Spleen (tissue), 11 donors: ENCODE results near the gene COL27A1. TPM values are rescaled to one million over a fixed set of nuclear protein-coding genes. Genes with fewer than 3 reads are reported as not detected.
A peak's percentile ranks its signal among the peaks of the same experiment; 100 is the strongest.
"Not testable (repeated sequence)": the region's sequence is repeated elsewhere in the genome, so short reads cannot be mapped to it uniquely, and the experiment has no call there.

Experiments
- DNase-seq: peaks from one replicate; pipeline ENCODE4 v3.0.0-alpha.2; 2020
- H3K27ac ChIP-seq, 8 donors: fragments of 200-600 bp; sonication (generic) in 7 of 8; 1 replicate in 4 of 8; 2 replicates in 4 of 8; pipeline versions ENCODE4 v1.5.0 to v1.8.0; 2016 to 2021; ENCODE audit warnings: inconsistent platforms in 4 of 8, mild to moderate bottlenecking in 4 of 8, moderate library complexity in 1 of 8
- H3K27me3 ChIP-seq, 7 donors: fragments of 200-600 bp; sonication (generic) in 6 of 7; replicated peaks in 1 of 7; 1 replicate in 4 of 7; 2 replicates in 3 of 7; pipeline versions ENCODE4 v1.5.0 to v1.8.0; 2016 to 2021; ENCODE audit warnings: inconsistent platforms in 3 of 7, mild to moderate bottlenecking in 1 of 7
- H3K36me3 ChIP-seq, 6 donors: fragments of 200-600 bp; sonication (generic) in 5 of 6; 1 replicate in 4 of 6; 2 replicates in 2 of 6; pipeline versions ENCODE4 v1.5.0 to v1.8.0; 2016 to 2021; ENCODE audit warnings: inconsistent platforms in 2 of 6
- H3K4me1 ChIP-seq, 6 donors: fragments of 200-600 bp; sonication (generic) in 5 of 6; 1 replicate in 3 of 6; 2 replicates in 3 of 6; pipeline versions ENCODE4 v1.5.0 to v1.8.0; 2016 to 2021; ENCODE audit warnings: inconsistent platforms in 3 of 6
- H3K4me3 ChIP-seq, 8 donors: fragments of 200-600 bp; sonication (generic) in 7 of 8; 1 replicate in 4 of 8; 2 replicates in 4 of 8; pipeline versions ENCODE4 v1.5.0 to v1.8.0; 2016 to 2021; ENCODE audit warnings: inconsistent platforms in 4 of 8, mild to moderate bottlenecking in 4 of 8, moderate library complexity in 2 of 8
- H3K9me3 ChIP-seq, 8 donors: fragments of 200-600 bp; sonication (generic) in 7 of 8; 1 replicate in 4 of 8; 2 replicates in 4 of 8; pipeline versions ENCODE4 v1.5.0 to v1.8.0; 2016 to 2021; ENCODE audit warnings: inconsistent platforms in 4 of 8
- CTCF ChIP-seq, 11 experiments: fragments of 200-600 bp in 7 of 11; fragments of 450-650 bp in 4 of 11; sonication (generic) in 4 of 11; IDR thresholded peaks in 8 of 11; conservative IDR thresholded peaks in 3 of 11; 1 replicate in 7 of 11; 2 replicates in 4 of 11; pipeline versions ENCODE4 v1.4.0 to v1.8.0; 2016 to 2021; ENCODE audit warnings: antibody characterized with exemption in 11 of 11, inconsistent platforms in 4 of 11, mild to moderate bottlenecking in 1 of 11
- POLR2A ChIP-seq, 3 donors: fragments of 450-650 bp; IDR thresholded peaks; one replicate each; pipeline ENCODE4 v1.5.1; 2017; ENCODE audit warnings: antibody characterized with exemption in 3 of 3, mild to moderate bottlenecking in 1 of 3
- POLR2AphosphoS5 ChIP-seq, 3 donors: sonication (generic); formaldehyde crosslinking; IDR thresholded peaks; one replicate each; pipeline ENCODE4 v1.5.1; 2017; ENCODE audit warnings: antibody characterized with exemption in 3 of 3
- WGBS, 5 donors: extraction: QIAGEN DNeasy Blood & Tissue Kit in 3 of 5; methylation state at CpG; one replicate each; pipeline versions ENCODE4 v1.1.5 to v1.1.7; 2013 to 2018; 5-methylcytosine and 5-hydroxymethylcytosine counted together
- intact Hi-C: fragments of 100-400 bp; cut with DNase I; formaldehyde crosslinking; loops from one replicate; pipeline ENCODE4 v1.15.0; 2023; ENCODE audit warnings: low total_unique reads
- polyA plus RNA-seq, 3 donors: library from polyadenylated mRNA; stranded (reverse); fragments of 200-250 nt; gene quantifications; one replicate each; pipeline ENCODE4 v1.2.1, GENCODE V29; 2013
- total RNA-seq, 7 donors: library from RNA; depleted of rRNA in 3 of 7; stranded (reverse); fragments of >200 nt in 3 of 7; fragmentation: NEBNext Ultra II Directional in 4 of 7; extraction: Animal tissue kit (Norgen Biotek cat#: 25700) in 4 of 7; gene quantifications; one replicate each; pipeline versions ENCODE4 v1.1.0 to v1.2.1, GENCODE V29; 2016 to 2021
- donor health status: healthy with polysubstance abuse.
- donor health status: DM: no; HTN: no; CAD: no; lungs with moderate emphysema.
- donor health status: DM: no; HTN: no; CAD: no.
- donor health status: Bipolar disorder and iron deficiency.
- donor health status: healthy.
- donor health status: DM: no; HTN: no; CAD: no.
- donor health status: DM: yes; HTN: yes; CAD: no.

The COL27A1 gene
- total and polyA plus RNA-seq, 10 donors: 2.1 to 23.4 (median 6.1) TPM

- H3K27me3 ChIP-seq: no peaks in the 10 kb centered on the region
- WGBS, 5 donors: 64 to 83% (median 77%) methylated on average over 10 of the region's 10 CpGs
- peaks cover 0 to 15% (median 13%) of the 10 kb centered on the region in 6 donors for H3K36me3 ChIP-seq
- TF ChIP-seq POLR2AphosphoS5 (IDR thresholded peaks at IDR 0.05): peak in 2 of 3 donors; percentile 40 to 80
- no peak for TF ChIP-seq POLR2A (IDR thresholded peaks at IDR 0.05)
- DNase-seq: peak; percentile 68
- intact Hi-C loops: no loop called here
- H3K4me3 ChIP-seq: no peak overlapping the region
- H3K4me1 ChIP-seq: peaks cover 0 to 11% (median 0%) of the 10 kb centered on the region in 6 donors
- no peak overlapping the region for H3K27ac ChIP-seq
- peaks cover 0 to 4% (median 0%) of the 10 kb centered on the region in 8 donors for H3K9me3 ChIP-seq
These were observed 175.3 kb downstream of the COL27A1 start for GRCh38 chr9:114330636-114331035.

- H3K27me3 ChIP-seq, H3K4me3 ChIP-seq, H3K9me3 ChIP-seq, H3K27ac ChIP-seq, intact Hi-C loops: not testable (repeated sequence)
- peak; percentile 74 for DNase-seq
- TF ChIP-seq POLR2AphosphoS5 (IDR thresholded peaks at IDR 0.05): peak; percentile 53 to 82 (median 73)
- WGBS, 5 donors: 76 to 87% (median 82%) methylated on average over 10 to 15 of the region's 19 CpGs
- peaks cover 0 to 11% (median 0%) of the 10 kb centered on the region in 6 donors for H3K4me1 ChIP-seq
- peaks cover 0 to 24% (median 22%) of the 10 kb centered on the region in 6 donors for H3K36me3 ChIP-seq
These were observed 176.2 kb downstream of the COL27A1 start for GRCh38 chr9:114331229-114332195.

GRCh38 chr9:114332474-114333040, 177.2 kb downstream of the COL27A1 start:
- H3K27me3 ChIP-seq, H3K9me3 ChIP-seq, H3K27ac ChIP-seq, H3K4me3 ChIP-seq, intact Hi-C loops: not testable (repeated sequence)
- DNase-seq: peak; percentile 74
- H3K4me1 ChIP-seq: peaks cover 0 to 11% (median 0%) of the 10 kb centered on the region in 6 donors
- peak in 2 of 3 donors; percentile 48 to 89 for TF ChIP-seq POLR2AphosphoS5 (IDR thresholded peaks at IDR 0.05)
- peaks cover 0 to 34% (median 32%) of the 10 kb centered on the region in 6 donors for H3K36me3 ChIP-seq
- 73 to 92% (median 82%) methylated on average over 3 to 4 of the region's 4 CpGs for WGBS, 5 donors

- intact Hi-C loops: not testable (repeated sequence)
These were observed 178.4 kb downstream of the COL27A1 start for GRCh38 chr9:114333718-114334117.

GRCh38 chr9:114334490-114334889, 179.2 kb downstream of the COL27A1 start:
- 80 to 93% (median 90%) methylated on average over 7 to 9 of the region's 9 CpGs; no CpG with 5 or more reads in 1 of the 5 donors for WGBS, 5 donors
- Histone ChIP-seq H3K27me3 (no peaks in the 10 kb centered on the region), H3K4me3 (no peak overlapping the region), H3K9me3 (peaks cover 0 to 4% (median 0%) of the 10 kb centered on the region in 8 donors), H3K27ac (peak overlapping the region in 1 of 8 donors; percentile 24), H3K4me1 (peaks cover 0 to 23% (median 4%) of the 10 kb centered on the region in 6 donors), H3K36me3 (peaks cover 3 to 54% (median 52%) of the 10 kb centered on the region in 6 donors)
- no peak for TF ChIP-seq POLR2A (IDR thresholded peaks at IDR 0.05)
- TF ChIP-seq CTCF (IDR thresholded peaks at IDR 0.05 in 8 of 11, conservative IDR thresholded peaks at IDR 0.05 in 3 of 11): no peak
- TF ChIP-seq POLR2AphosphoS5 (IDR thresholded peaks at IDR 0.05): peak; percentile 70 to 82 (median 77)
- intact Hi-C loops: no loop called here
- DNase-seq: no peak

More at GRCh38 chr9:114333718-114334117, 178.4 kb downstream of the COL27A1 start:
- Histone ChIP-seq H3K4me1 (peaks cover 0 to 15% (median 0%) of the 10 kb centered on the region in 6 donors), H3K36me3 (peaks cover 3 to 46% (median 44%) of the 10 kb centered on the region in 6 donors)
- H3K4me3 ChIP-seq, H3K27me3 ChIP-seq, H3K27ac ChIP-seq, H3K9me3 ChIP-seq, DNase-seq: not testable (repeated sequence)
- WGBS, 5 donors: 63 to 94% (median 84%) methylated on average over 2 to 3 of the region's 4 CpGs
- peak in 1 of 3 donors; percentile 34 for TF ChIP-seq POLR2AphosphoS5 (IDR thresholded peaks at IDR 0.05)
